Brain microvascular endothelial cell (primary cell): Measurements from ENCODE around the gene SLC25A34.

ENCODE experiments used
- DNase-seq: peaks from one replicate; pipeline ENCODE4 v3.0.0-alpha.2; 2020
- H3K27ac ChIP-seq: fragments of 250-450 bp; sonication (Bioruptor Pico); 2 replicates; pipeline ENCODE4 v1.5.1; 2020; ENCODE audit warnings: mild to moderate bottlenecking, moderate library complexity
- H3K27me3 ChIP-seq: fragments of 250-450 bp; sonication (Bioruptor Pico); replicated peaks from 2 replicates; pipeline ENCODE4 v1.5.1; 2020; ENCODE audit warnings: mild to moderate bottlenecking
- H3K36me3 ChIP-seq: fragments of 250-450 bp; sonication (Bioruptor Pico); replicated peaks from 2 replicates; pipeline ENCODE4 v1.5.1; 2020; ENCODE audit warnings: mild to moderate bottlenecking
- H3K4me3 ChIP-seq: 2 replicates; pipeline ENCODE4 v1.5.1; 2011; ENCODE audit warnings: low read depth, mild to moderate bottlenecking, control low read depth, low read length, moderate library complexity
- CTCF ChIP-seq: IDR thresholded peaks from 2 replicates; pipeline ENCODE4 v1.5.1; 2011; ENCODE audit warnings: low read depth, mild to moderate bottlenecking, moderate library complexity, low read length, control low read depth, inconsistent platforms; ENCODE audit errors: missing control alignments
- in situ Hi-C: cut with HindIII; loops from 2 replicates; pipeline ENCODE4 v1.10.0; 2017; ENCODE audit warnings: low sequenced_read_pairs, low pct_ligation_motif_present

SLC25A34 gene

DNA sequence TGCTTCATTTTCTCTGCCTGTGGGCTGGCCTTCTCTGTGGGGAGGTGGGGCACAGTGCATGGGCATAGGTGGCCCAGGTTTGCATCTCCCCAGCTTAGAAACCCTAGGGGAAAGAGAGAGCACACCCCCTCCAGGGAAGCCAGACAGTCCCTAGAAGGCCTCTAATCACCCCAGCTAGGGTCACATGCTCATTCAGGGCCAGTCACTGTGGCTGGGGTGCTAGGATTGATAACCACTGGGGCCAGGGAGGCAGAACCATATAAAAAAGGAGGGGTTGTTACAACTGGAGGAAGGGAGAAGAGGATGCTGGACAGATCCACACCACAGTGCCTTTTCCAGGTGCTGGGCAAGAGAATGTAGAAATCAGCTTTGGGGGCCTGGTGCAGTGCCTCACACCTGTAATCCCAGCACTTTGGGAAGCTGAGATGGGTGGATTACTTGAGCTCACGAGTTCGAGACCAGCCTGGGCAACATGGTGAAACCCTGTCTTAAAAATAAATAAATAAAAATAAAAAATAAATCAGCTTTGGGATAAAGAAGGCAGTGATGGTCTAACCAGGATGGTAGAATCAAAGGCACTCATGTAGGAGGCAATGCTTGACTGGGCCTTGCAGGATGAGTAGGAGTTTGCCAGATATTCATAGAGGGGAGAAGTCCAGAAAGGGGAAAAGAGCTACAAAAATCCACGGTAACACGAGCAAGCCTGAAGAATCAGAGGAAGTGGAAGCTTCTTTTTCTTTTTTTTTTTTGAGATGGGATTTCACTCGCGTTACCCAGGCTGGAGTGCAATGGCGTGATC lies 42.0 kb downstream of the SLC25A34 start:
- no peak for TF ChIP-seq CTCF
- DNase-seq = no peak
- peaks cover 68% of the 10 kb centered on the region for H3K36me3 ChIP-seq

DNA sequence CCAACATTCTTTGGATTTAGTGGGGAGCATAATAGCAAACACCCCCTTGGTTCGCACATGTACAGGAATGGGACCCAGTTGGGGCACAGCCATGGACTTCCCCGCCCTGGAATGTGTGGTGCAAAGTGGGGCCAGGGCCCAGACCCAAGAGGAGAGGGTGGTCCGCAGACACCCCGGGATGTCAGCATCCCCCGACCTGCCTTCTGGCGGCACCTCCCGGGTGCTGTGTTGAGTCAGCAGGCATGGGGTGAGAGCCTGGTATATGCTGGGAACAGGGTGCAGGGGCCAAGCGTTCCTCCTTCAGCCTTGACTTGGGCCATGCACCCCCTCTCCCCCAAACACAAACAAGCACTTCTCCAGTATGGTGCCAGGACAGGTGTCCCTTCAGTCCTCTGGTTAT lies 49.6 kb downstream of the SLC25A34 start:
- TF ChIP-seq CTCF = no peak

More for the DNA sequence above, 42.0 kb downstream of the SLC25A34 start:
- H3K27ac ChIP-seq = no peak overlapping the region
- no peaks in the 10 kb centered on the region for H3K27me3 ChIP-seq
- H3K4me3 ChIP-seq = no peak overlapping the region
- in situ Hi-C loops = no loop called here

GRCh38 chr1:15786581-15786980 lies 50.5 kb downstream of the SLC25A34 start:
- in situ Hi-C loops = no loop called here
- Histone ChIP-seq H3K4me3 (no peak overlapping the region), H3K27me3 (no peaks in the 10 kb centered on the region), H3K36me3 (peaks cover 25% of the 10 kb centered on the region), H3K27ac (no peak overlapping the region)
- TF ChIP-seq CTCF = no peak
- no peak for DNase-seq

More for the DNA sequence above, 49.6 kb downstream of the SLC25A34 start:
- no peak for DNase-seq
- in situ Hi-C loops = no loop called here
- no peaks in the 10 kb centered on the region for H3K27me3 ChIP-seq
- H3K4me3 ChIP-seq = no peak overlapping the region
- H3K36me3 ChIP-seq = peaks cover 31% of the 10 kb centered on the region
- no peak overlapping the region for H3K27ac ChIP-seq

- H3K4me3 ChIP-seq = no peak overlapping the region
- peak overlapping the region; percentile 77 for H3K27ac ChIP-seq
- H3K36me3 ChIP-seq = peaks cover 21% of the 10 kb centered on the region
- peak; percentile 81 for DNase-seq
- in situ Hi-C loops = no loop called here
- H3K27me3 ChIP-seq = no peaks in the 10 kb centered on the region
- TF ChIP-seq CTCF = no peak
Measured at GRCh38 chr1:15788624-15789301, 52.7 kb downstream of the SLC25A34 start.
